GDM1 (cell line): Measurements from ENCODE around the gene GRK6.
"Not testable (repeated sequence)": the region's sequence is repeated elsewhere in the genome, so short reads cannot be mapped to it uniquely, and the experiment has no call there.

Source experiments
- DNase-seq: peaks from one replicate; lab custom pipeline; 2025; lab: John Stamatoyannopoulos, UW

Gene GRK6

GRCh38 chr5:177397875-177398390, 28.5 kb upstream of the GRK6 start:
- no peak for DNase-seq

DNA sequence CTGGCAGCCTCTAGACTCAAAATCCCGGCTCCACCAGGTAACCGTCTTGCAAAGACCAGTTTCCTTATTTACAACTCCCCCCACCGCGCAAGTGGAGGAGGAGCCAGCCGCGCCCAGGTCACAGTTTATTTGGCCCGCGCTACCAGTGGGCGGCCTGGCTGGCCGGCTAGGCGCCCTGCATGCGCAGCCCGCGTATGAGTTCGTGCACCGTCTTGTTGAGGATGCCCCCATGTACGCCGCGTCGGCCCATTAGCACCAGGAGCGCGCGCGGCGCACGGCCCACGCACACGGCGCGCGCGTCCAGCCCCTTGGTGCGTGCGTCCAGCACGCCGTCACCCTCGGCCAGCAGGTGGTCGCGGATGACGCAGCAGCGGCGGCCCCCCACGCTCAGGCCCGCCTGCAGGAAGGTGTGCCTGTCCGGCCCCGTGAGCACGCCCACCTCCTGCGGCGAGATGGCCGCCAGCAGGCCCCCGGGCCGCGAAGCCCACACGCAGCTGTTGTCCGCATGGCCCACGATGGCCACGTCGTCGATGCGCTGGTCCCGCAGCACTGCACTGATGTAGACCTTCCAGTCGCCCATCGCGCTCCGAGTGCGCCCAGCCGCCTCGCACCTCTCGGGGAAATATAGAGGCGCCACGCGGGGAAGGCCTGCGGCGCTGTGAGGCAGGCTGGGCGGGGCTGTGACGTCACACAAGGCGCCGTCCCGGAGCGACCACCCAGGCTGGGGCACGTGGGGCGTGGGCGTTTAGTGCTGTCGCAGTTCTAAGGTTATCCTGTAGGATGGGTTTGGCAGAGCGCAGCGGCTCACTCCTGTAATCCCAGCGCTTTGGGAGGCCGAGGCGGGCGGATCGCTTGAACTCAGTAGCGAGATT, 26.2 kb upstream of the GRK6 start, which contains the start of gene PFN3:
Gene PFN3, minus strand, starts transcription at position 665 of the 872 bp plus-strand sequence. Its CDS starts 85 bp downstream, at position 580.
- DNase-seq: no peak

DNA sequence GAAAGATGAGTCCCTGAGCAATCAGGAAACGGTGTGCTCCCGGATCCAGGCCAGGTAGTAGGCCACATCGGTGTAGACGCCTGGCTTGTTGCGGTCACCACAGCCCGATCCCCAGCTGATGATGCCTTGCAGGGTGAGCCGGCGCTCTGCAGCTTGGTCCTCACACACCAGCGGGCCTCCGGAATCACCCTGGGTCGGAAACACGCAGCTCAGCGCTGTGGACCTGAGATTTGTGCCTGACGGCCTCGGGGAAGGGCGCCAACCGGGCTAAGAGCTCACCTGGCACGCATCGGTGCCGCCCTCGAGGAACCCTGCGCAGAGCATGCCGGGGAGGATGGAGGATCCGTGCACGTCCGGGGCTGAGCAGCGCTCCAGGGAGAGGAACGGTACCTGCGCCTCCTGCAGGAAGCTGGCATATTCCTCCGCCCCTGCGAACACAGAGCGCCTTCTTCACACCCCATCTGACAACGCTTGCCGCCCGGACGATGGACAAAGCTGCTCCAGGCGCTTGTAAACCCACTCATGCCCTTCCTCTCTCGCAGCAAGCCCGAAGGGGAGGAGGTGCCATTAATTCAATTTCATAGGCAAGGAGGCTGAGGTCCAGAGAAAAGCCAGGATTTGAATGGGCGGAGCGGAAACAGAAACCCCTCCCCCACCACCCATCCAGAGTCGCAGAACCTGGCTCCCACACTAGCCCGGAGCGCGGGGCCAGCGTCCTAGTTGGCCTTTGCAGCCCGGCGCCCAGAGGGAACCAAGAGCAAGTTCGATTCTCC, 24.0 kb upstream of the GRK6 start:
- no peak for DNase-seq

DNA sequence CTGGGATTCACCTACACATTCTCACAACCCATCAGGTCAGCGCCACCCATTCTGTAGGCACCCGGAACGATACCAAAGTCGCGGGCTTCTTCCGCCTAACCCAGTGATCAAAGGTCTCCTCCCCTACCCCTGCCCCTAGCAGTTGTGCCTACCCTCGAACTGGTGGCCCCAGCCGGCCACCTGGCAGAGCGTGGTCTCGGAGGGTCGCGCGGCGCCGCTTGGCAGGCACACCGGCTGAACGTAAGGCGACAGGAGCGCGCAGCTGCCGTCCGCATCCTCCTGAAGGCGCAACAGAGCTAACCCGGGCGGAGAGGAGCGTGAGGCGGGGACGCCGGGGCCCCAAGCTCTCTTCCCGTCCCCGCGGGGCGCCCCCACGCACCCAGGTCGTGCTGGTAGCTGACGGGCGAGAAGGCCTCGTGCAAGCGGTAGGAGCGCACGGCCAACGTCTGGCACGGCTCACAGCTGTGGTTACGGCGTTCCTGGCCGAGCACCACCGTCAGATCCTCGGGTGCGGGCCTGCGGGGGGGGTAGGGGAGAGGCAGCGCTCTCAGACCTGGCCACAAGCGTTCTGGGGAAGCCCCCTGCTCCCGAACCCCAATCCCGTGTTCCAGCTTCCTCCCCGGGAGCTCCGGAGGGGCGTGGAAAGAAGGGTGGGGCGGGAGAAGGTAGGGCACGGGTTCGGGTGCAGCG, 23.2 kb upstream of the GRK6 start:
- no peak for DNase-seq

DNA sequence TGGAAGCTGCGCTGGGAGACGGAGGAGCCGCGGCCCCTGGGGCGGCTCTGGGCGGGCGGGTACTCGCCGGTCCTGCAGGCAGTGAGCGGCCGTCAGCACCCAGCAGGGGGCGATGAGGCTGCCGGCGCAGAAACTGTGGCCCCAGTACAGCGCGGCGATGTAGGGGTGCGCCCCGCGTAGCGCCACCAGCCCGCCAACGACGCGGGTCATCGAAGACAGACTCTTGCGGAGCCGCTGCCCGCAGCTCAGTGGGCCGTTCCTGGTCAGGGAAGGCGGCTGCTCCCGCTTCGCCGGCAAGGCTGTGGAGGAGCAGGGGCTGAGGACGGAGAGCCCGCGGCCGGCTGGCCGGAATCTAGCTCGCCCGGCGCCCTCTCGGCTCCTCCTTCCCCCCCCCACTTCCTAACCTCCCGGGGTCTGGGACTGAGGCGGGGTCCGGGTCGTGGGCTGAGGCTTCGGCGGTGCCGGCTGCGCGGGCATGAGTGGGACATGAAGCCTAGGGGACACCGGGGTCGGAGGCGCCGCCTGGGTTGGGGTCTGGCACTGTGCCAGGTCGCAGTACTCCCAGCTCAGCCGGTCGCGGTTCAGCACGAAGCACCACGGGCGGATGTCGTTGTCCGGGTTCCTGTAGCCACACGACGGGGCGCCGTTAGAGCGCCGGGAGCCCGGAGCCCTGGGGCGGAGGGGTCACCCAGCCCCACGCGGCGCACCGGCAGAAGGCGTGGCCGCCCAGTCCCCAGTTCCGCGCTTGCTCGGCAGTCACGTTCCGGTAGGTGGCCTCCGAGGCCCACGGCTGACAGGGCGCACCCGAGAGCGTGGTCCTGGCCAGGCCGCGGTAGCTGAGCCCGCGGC, 22.5 kb upstream of the GRK6 start:
- DNase-seq: peak; percentile 90

DNA sequence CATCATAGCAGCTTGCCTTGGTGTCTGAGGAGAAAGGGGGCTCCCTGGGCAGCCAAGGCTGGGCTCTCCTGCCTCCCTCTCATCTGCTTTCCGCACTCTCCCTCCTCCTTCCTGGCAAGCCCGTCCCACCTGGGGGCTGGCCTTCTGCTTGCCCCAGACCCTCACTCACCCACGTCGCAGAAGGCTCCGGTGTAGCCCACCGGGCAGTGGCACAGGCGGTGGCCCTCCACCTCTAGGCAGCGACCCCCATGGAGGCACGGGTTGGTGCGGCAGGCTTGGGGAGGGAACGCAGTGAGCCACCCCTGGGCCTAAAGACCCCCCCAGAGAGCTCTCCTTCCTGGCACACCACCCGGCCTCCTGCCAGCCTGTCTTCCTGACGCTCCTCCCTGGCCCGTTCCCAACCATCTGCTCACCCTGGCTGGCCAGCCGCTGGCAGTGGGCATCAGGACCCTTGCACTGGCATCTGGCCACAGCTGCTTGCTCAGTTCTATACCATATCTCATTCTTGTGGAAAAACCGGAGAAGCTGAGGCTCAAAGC, 21.8 kb upstream of the GRK6 start:
- DNase-seq: no peak

- DNase-seq: no peak
Measured at GRCh38 chr5:177405312-177405711, 21.2 kb upstream of the GRK6 start.

- DNase-seq: peak; percentile 81
Measured at GRCh38 chr5:177405805-177406204, 20.7 kb upstream of the GRK6 start.

- DNase-seq: no peak
Measured at GRCh38 chr5:177409043-177409801, 17.3 kb upstream of the GRK6 start, which contains the start of gene F12. Gene F12 (minus strand): TSS chr5:177409564. CDS start chr5:177409527, 37 bp downstream.

- DNase-seq: no peak
Measured at GRCh38 chr5:177410575-177410974, 15.9 kb upstream of the GRK6 start.

- no peak for DNase-seq
Measured at GRCh38 chr5:177412603-177413233, 13.8 kb upstream of the GRK6 start.

DNA sequence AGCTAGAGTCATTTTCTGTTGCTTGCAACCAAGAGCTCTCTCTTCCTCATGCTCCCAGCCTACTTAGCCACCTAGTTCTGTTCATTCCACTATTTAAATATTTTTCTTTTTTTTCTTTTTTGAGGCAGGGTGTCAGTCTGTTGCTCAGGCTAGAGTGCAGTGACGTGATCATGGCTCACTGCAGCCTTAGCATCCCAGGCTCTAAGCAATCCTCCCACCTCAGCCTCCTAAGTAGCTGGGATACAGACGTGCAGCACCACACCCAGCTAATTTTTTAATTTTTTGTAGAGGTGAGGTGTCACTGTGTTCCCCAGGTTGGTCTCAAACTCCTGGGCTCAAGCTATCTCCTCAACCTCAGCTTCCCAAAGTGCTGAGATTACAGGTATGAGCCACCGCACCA, 12.0 kb upstream of the GRK6 start:
- no peak for DNase-seq

GRCh38 chr5:177417081-177417480, 9.4 kb upstream of the GRK6 start:
- not testable (repeated sequence) for DNase-seq

DNA sequence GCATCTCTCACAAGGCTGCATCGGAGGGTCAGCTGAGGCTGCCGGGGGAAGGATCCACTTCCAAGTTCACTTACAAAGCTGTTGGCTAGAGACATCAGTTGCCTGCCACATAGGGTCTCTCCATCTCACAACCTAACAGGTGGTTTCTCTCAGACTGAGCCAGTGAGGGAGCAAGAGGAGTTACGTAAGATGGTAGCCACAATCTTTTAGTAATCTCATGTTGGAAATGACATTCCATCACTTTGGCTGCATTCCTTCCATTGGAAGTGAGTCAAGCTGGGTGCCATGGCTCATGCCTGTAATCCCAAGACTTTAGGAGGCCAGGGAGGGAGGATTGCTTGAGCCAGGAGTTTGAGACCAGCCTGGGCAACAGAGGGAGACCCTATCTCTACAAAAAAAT, 7.4 kb upstream of the GRK6 start:
- no peak for DNase-seq

- not testable (repeated sequence) for DNase-seq
Measured at GRCh38 chr5:177420472-177420871, 6.0 kb upstream of the GRK6 start.

DNA sequence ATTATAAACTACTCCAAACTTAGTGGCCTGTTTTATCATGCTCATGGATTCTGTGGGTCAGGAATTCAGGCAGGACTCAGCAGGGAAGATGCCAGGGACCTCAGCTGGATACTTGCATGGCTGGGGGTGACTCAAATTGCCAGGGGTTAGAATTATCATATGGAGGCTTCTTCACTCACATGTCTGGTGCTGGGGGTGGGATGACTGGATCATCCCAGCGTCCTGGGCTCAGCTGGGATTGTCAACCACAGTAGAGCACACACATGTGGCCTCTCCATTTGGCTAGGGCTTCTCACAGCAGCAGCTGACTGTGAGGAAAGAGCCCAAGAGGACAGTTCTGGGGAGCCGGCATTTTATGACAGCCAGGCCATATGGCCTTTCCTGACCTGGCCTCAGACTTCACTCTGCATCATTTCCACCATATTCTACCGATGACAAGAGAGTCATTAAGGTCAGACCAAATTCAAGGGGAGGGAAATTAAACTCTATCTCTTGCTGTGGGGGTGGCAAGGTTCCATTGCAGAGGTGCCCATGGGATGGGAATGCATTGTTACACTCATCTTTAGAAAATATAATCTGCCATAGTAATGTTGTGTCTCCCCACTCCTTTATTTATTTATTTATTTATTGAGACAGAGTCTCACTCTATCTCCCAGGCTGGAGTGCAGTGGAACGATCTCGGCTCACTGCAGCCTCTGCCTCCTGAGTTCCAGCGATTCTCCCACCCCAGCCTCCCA, 5.2 kb upstream of the GRK6 start:
- DNase-seq: no peak

- DNase-seq: no peak
Measured at GRCh38 chr5:177423671-177424070, 2.8 kb upstream of the GRK6 start.

DNA sequence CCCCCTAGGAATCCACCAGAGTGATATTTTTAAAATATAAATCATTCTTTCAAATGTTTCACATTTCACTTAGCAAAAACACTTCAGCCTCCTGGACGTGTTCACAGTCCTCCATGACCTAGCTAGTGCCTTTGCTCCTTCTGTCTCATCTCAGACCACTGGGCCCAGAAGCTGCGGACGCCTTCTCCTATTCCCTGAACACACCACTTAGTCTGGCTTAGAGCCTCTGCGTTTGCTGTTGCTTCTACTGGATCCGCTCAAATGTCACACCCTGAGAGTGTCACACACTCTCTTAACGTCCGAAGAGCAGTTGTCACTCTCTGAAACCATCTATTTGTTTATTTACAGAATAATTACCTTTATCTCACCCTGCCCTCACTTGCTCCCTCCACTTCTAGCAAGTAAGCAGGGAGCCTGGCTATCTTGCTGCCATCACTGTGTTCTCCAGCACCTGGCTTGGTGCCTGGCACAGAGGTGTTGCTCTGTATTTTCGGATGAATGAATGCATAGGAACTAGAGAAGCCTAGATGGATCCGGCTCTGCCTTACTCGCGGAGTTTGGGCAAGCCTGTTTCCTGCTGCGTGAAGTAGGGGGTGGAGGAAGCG, 1.2 kb upstream of the GRK6 start:
- DNase-seq: no peak
